Cardiac muscle cell (in vitro differentiated cells and primary cell): ENCODE data around the gene PNPLA4. TPM values are rescaled to one million over a fixed set of nuclear protein-coding genes. Genes with fewer than 3 reads are reported as not detected.

Experiments
- DNase-seq, 2 donors: peaks; one replicate each; pipeline versions ENCODE4 v3.0.0 to v3.0.0-alpha.2; 2010 to 2017; ENCODE audit warnings: low read depth in 1 of 2, low spot score in 1 of 2
- H3K27ac ChIP-seq: fragments of 200-600 bp; sonication (generic); 2 replicates; pipeline ENCODE4 v1.5.1; 2016
- H3K27me3 ChIP-seq: fragments of 200-600 bp; sonication (generic); 2 replicates; pipeline ENCODE4 v1.6.0; 2016; ENCODE audit warnings: control low read depth
- H3K36me3 ChIP-seq: fragments of 200-600 bp; sonication (generic); 2 replicates; pipeline ENCODE4 v1.5.1; 2016; ENCODE audit warnings: control low read depth
- H3K4me1 ChIP-seq: fragments of 200-600 bp; sonication (generic); 2 replicates; pipeline ENCODE4 v1.8.1; 2017; ENCODE audit warnings: low read depth, mild to moderate bottlenecking, mixed run types
- H3K4me3 ChIP-seq: fragments of 200-600 bp; sonication (generic); 2 replicates; pipeline ENCODE4 v1.5.1; 2016; ENCODE audit warnings: mild to moderate bottlenecking
- H3K9me3 ChIP-seq: fragments of 200-600 bp; sonication (generic); 2 replicates; pipeline ENCODE4 v1.5.1; 2017; ENCODE audit warnings: low read depth, mild to moderate bottlenecking, control low read depth
- polyA plus RNA-seq: library from polyadenylated mRNA; unstranded; fragments of >200 nt; fragmentation: Nextera tagmentation; extraction: Ambion mirVana; gene quantifications from 2 replicates; pipeline ENCODE4 v1.2.1, GENCODE V29; 2016
- total RNA-seq: library from RNA; depleted of rRNA; stranded (reverse); fragments of >200 nt; gene quantifications from 2 replicates; pipeline ENCODE4 v1.2.3, GENCODE V29; 2016
- TF ChIP-seq, protein P1 (sequence below): IDR thresholded peaks from 2 replicates; pipeline ENCODE4 v1.5.1; 2012; ENCODE audit warnings: low read depth, mild to moderate bottlenecking, low read length

PNPLA4 gene, protein sequence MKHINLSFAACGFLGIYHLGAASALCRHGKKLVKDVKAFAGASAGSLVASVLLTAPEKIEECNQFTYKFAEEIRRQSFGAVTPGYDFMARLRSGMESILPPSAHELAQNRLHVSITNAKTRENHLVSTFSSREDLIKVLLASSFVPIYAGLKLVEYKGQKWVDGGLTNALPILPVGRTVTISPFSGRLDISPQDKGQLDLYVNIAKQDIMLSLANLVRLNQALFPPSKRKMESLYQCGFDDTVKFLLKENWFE
- 56.2 and 58.5 TPM in 2 replicates for total RNA-seq
- 70.4 and 72.6 TPM in 2 replicates for polyA plus RNA-seq

DNA sequence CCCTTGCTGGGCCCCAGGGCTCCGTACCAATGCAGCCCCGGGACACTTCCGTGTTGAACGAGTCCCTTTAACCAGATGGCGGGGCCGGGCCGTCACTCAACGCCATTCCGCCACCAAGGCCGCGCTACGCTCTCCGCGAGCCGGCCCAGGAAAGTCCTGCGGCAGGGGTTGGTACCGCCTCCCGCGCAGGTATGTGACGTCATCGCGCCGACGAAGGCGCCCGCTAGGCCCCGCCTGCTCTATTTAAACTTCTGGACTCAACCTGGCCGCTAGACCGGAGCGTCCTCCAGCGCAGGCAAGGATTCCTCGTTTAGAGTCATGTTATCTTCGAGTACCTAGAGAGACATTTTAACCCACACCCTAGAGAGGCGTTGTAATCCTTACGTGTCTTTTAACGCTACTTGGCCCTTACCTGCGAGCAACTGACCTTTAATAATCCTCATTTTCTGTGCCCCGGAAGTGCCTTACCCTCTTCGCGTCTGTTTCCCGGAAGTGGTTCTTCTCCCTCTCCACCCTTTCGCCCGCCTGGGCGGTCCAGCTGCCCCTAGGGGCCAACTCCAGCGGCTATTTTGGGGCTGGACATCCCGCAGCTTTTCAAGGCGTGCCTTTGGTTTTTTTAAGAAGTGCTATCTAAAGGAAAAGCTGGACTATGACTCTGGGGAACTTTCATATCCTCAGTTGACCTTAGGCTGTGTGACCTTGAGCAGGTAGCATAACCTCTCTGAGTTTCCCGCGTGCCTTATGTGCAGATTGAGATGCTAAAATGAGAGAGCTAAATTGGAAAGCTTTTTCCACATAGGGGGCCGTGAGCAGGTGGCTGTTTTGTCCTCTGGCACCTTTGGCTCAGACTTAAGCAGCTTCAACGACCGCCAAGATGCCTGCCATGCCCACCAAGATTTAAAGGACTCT is at the start of gene PNPLA4:
TSS of gene PNPLA4 (minus strand) at position 155 of the 909 bp plus-strand sequence. CDS start 1,294 bp downstream, outside the sequence.
- H3K4me1 ChIP-seq: peaks cover 26% of the 10 kb centered on the region
- peak within 1 kb of the TSS; percentile 95 for H3K27ac ChIP-seq
- no peaks in the 10 kb centered on the region for H3K9me3 ChIP-seq
- no peaks in the 10 kb centered on the region for H3K36me3 ChIP-seq
- DNase-seq: peak; percentile 83 to 95
- no peaks in the 10 kb centered on the region for H3K27me3 ChIP-seq
- peak within 1 kb of the TSS; percentile 54 for H3K4me3 ChIP-seq
- TF ChIP-seq, protein P1, sequence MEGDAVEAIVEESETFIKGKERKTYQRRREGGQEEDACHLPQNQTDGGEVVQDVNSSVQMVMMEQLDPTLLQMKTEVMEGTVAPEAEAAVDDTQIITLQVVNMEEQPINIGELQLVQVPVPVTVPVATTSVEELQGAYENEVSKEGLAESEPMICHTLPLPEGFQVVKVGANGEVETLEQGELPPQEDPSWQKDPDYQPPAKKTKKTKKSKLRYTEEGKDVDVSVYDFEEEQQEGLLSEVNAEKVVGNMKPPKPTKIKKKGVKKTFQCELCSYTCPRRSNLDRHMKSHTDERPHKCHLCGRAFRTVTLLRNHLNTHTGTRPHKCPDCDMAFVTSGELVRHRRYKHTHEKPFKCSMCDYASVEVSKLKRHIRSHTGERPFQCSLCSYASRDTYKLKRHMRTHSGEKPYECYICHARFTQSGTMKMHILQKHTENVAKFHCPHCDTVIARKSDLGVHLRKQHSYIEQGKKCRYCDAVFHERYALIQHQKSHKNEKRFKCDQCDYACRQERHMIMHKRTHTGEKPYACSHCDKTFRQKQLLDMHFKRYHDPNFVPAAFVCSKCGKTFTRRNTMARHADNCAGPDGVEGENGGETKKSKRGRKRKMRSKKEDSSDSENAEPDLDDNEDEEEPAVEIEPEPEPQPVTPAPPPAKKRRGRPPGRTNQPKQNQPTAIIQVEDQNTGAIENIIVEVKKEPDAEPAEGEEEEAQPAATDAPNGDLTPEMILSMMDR: no peak

DNA sequence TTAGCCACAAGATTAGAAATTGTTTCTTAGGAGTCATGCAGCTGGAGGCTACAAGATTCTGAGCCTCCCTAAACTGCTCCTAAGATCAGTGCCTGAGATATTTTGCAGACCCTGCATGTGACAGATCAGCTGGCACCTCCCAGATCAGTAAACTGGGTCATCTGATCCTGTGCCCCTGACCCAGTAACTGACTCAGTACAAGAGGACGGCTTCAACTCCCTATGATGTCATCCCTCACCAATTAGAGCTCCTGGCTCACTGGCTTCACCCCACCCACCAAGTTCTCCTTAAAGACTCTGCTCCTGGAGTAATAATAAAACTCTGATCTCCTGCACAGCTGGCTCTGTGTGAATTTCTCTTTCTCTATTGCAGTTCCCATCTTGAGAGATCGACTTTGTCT is 45.4 kb upstream of the PNPLA4 start:
- Histone ChIP-seq H3K9me3 (no peaks in the 10 kb centered on the region), H3K27me3 (no peaks in the 10 kb centered on the region), H3K36me3 (no peaks in the 10 kb centered on the region), H3K4me3 (no peak overlapping the region), H3K27ac (no peak overlapping the region), H3K4me1 (no peaks in the 10 kb centered on the region)
- TF ChIP-seq, protein P1: no peak
- peak in 1 of 2 donors; percentile 5 for DNase-seq

DNA sequence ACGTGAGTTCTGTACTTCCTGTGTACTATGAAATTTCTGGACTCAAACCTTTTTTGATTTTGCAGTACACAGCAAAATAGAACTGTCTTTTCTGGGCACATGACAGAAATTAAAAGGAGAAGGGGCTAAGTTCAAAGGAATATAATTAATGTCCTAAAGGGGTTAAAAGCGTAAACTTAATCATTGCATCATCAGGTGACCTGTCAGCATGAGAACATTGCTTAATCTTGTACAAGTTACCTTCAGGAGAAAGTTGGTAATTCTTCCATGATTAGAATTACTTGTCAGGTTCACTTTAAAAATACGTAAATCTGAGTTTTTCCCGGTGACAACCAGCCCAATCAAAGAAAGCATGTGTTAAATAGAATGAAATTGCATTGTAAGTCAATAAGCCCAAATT is 43.2 kb upstream of the PNPLA4 start:
- Histone ChIP-seq H3K27me3 (no peaks in the 10 kb centered on the region), H3K27ac (no peak overlapping the region), H3K9me3 (no peaks in the 10 kb centered on the region), H3K36me3 (no peaks in the 10 kb centered on the region), H3K4me1 (no peaks in the 10 kb centered on the region), H3K4me3 (no peak overlapping the region)
- TF ChIP-seq, protein P1: no peak
- no peak for DNase-seq

DNA sequence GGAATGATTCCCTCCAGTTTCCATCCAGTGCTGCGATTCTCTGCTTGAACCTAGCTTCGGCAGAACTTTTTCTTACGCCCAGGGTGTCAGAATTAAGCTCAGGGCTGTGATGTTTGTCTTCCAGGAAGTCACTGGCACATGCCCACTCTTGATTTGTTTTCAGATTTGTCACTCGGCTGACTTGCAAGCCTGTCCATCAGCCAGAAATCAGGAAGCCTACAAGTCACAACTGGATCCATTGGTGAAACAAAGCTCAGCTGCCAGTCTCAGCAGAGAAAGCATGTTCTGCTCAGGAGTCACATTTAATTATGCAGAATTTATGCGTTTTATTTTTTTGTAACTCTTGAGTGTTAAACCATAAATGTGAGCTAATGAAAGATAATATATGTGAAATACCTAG is 38.2 kb upstream of the PNPLA4 start:
- TF ChIP-seq, protein P1: no peak
- no peak for DNase-seq

DNA sequence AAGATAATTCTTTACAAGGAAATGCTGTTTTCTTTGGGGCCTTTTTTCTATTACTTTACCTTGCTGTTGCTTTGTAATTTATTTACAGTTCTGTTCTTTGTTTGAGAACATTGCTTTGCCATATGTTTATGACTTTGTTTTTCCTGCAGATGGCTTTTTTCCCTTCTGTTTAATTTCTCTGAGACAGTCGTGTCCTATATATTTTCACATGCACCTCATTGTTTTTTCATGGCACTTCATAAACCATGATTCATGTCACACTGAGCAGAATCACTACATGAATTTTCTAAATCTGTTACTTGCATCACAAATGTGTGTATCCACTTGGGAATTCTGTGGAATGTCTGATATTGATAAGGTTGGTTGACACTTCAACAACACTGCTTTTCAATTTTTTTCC is 33.0 kb upstream of the PNPLA4 start:
- H3K9me3 ChIP-seq: no peaks in the 10 kb centered on the region
- no peak overlapping the region for H3K27ac ChIP-seq
- no peaks in the 10 kb centered on the region for H3K27me3 ChIP-seq
- DNase-seq: no peak
- H3K36me3 ChIP-seq: no peaks in the 10 kb centered on the region
- peaks cover 19% of the 10 kb centered on the region for H3K4me1 ChIP-seq
- TF ChIP-seq, protein P1: no peak
- H3K4me3 ChIP-seq: no peak overlapping the region

More for the DNA sequence above, 38.2 kb upstream of the PNPLA4 start:
- no peaks in the 10 kb centered on the region for H3K27me3 ChIP-seq
- peaks cover 15% of the 10 kb centered on the region for H3K4me1 ChIP-seq
- no peaks in the 10 kb centered on the region for H3K9me3 ChIP-seq
- no peak overlapping the region for H3K27ac ChIP-seq
- H3K36me3 ChIP-seq: no peaks in the 10 kb centered on the region
- H3K4me3 ChIP-seq: no peak overlapping the region
